Endothelial cell of umbilical vein (primary cell): ENCODE data around the gene RETREG2. TPM values are rescaled to one million over a fixed set of nuclear protein-coding genes. Genes with fewer than 3 reads are reported as not detected.
"Not testable (repeated sequence)": the region's sequence is repeated elsewhere in the genome, so short reads cannot be mapped to it uniquely, and the experiment has no call there.

ENCODE experiments used
- BruUV-seq: library from RNA; stranded (reverse); fragments of 400-500 nt; replicated peaks from 2 replicates; lab custom pipeline; 2021; lab: Mats Ljungman, UMichigan
- CTCF ChIA-PET: fragments of 300-600, 350-600 bp; sonication (Branson Sonifier 250); formaldehyde crosslinking; loops from one replicate; lab custom pipeline; 2021; ENCODE audit warnings: antibody characterized with exemption, inconsistent platforms; lab: Charles Lee
- POLR2A ChIA-PET: fragments of 300-600, 350-600 bp; sonication (Branson Sonifier 250); formaldehyde crosslinking; loops from one replicate; lab custom pipeline; 2021; ENCODE audit warnings: antibody characterized with exemption, inconsistent platforms; lab: Charles Lee
- DNase-seq: peaks from one replicate; pipeline ENCODE4 v3.0.0-alpha.2; 2011; ENCODE audit warnings: low read depth, low spot score
- FAIRE-seq: peaks from 2 replicates; lab custom pipeline; 2011; peaks lifted over from hg19 to GRCh38; lab: Jason Lieb, UNC
- H2AFZ ChIP-seq: 2 replicates; pipeline ENCODE4 v1.6.0; 2012; ENCODE audit warnings: low read depth, low read length, control low read depth, inconsistent platforms
- H3K27ac ChIP-seq: 2 replicates; pipeline ENCODE4 v1.5.1; 2011; ENCODE audit warnings: low read depth, mild to moderate bottlenecking, control low read depth, low read length, moderate library complexity; ENCODE audit not compliant: insufficient read depth
- H3K27me3 ChIP-seq, 2 experiments: 2 replicates each; pipeline versions ENCODE4 v1.6.0 to v1.6.1; 2011; ENCODE audit warnings: low read length in 2 of 2, mixed read lengths in 1 of 2; ENCODE audit not compliant: control insufficient read depth in 2 of 2, insufficient read depth in 2 of 2
- H3K36me3 ChIP-seq, 2 experiments: 2 replicates in 1 of 2; 3 replicates in 1 of 2; pipeline ENCODE4 v1.5.1; 2011; ENCODE audit warnings: low read length in 2 of 2, mild to moderate bottlenecking in 1 of 2, moderate library complexity in 1 of 2; ENCODE audit not compliant: control insufficient read depth in 2 of 2, insufficient read depth in 2 of 2; ENCODE audit errors: extremely low read depth in 1 of 2
- H3K4me1 ChIP-seq: 3 replicates; pipeline ENCODE4 v1.5.1; 2011; ENCODE audit warnings: mild to moderate bottlenecking, low read length; ENCODE audit not compliant: control insufficient read depth, insufficient read depth; ENCODE audit errors: extremely low read depth
- H3K4me2 ChIP-seq: 2 replicates; pipeline ENCODE4 v1.6.1; 2011; ENCODE audit warnings: low read length, control low read depth, mixed read lengths; ENCODE audit not compliant: insufficient read depth
- H3K4me3 ChIP-seq, 3 experiments: fragments of 200-600 bp in 1 of 3; sonication (generic), shearing (Covaris generic) in 1 of 3; replicated peaks in 1 of 3; 2 replicates each; pipeline ENCODE4 v1.5.1; 2011 to 2016; ENCODE audit warnings: control low read depth in 3 of 3, low read length in 3 of 3, mild to moderate bottlenecking in 2 of 3, inconsistent platforms in 1 of 3, low read depth in 1 of 3, moderate library complexity in 1 of 3; ENCODE audit not compliant: insufficient read depth in 1 of 3
- H3K79me2 ChIP-seq: 2 replicates; pipeline ENCODE4 v1.6.0; 2012; ENCODE audit warnings: low read length, inconsistent platforms; ENCODE audit not compliant: control insufficient read depth, insufficient read depth
- H3K9ac ChIP-seq: replicated peaks from 2 replicates; pipeline ENCODE3; 2011; ENCODE audit warnings: low read length, control low read depth; ENCODE audit not compliant: insufficient read depth; ENCODE audit errors: extremely low read depth
- H3K9me1 ChIP-seq: replicated peaks from 3 replicates; pipeline ENCODE4 v1.6.0; 2011; ENCODE audit warnings: mild to moderate bottlenecking, low read length; ENCODE audit not compliant: control insufficient read depth, insufficient read depth; ENCODE audit errors: extremely low read depth
- H3K9me3 ChIP-seq: replicated peaks from 2 replicates; pipeline ENCODE4 v1.5.1; 2012; ENCODE audit warnings: low read length, inconsistent platforms; ENCODE audit not compliant: control insufficient read depth, insufficient read depth
- H4K20me1 ChIP-seq: replicated peaks from 2 replicates; pipeline ENCODE3; 2011; ENCODE audit warnings: mild to moderate bottlenecking, low read length; ENCODE audit not compliant: control insufficient read depth, insufficient read depth; ENCODE audit errors: extremely low read depth
- dilution Hi-C: fragments of 300-500 bp; cut with MboI; formaldehyde crosslinking; loops from one replicate; pipeline ENCODE4 v1.15.0; 2019; ENCODE audit warnings: low sequenced_read_pairs; ENCODE audit not compliant: extremely low pct_ligation_motif_present
- intact Hi-C: fragments of 100-400 bp; cut with micrococcal nuclease; formaldehyde crosslinking; loops from one replicate; pipeline ENCODE4 v1.10.0; 2022
- polyA plus RNA-seq, 4 experiments: library from polyadenylated mRNA; depleted of rRNA in 3 of 4; stranded (reverse) in 3 of 4; unstranded in 1 of 4; fragments of >200 nt; gene quantifications; 2 replicates each; pipeline versions ENCODE4 v1.2.1 to v1.2.3, GENCODE V29; 2011 to 2012; ENCODE audit warnings: missing spikeins in 1 of 4
- total RNA-seq: library from RNA; stranded (reverse); gene quantifications from 2 replicates; pipeline ENCODE4 v1.2.3, GENCODE V29; 2021

RETREG2 gene
- total and polyA plus RNA-seq, 2 donors (not counting 3 experiments of a cell fraction or from before 2014, with no cell fraction given) = 59.5 to 76.1 TPM

- CTCF ChIA-PET, FAIRE-seq, BruUV-seq: not testable (repeated sequence)
Measured at GRCh38 chr2:219200502-219201326, 22.6 kb downstream of the RETREG2 start.

GRCh38 chr2:219201331-219201730 is 23.3 kb downstream of the RETREG2 start:
- not testable (repeated sequence) for H3K27ac ChIP-seq, H3K79me2 ChIP-seq

More at GRCh38 chr2:219200502-219201326, 22.6 kb downstream of the RETREG2 start:
- H3K4me1 ChIP-seq, H4K20me1 ChIP-seq, POLR2A ChIA-PET, H3K9ac ChIP-seq, H3K36me3 ChIP-seq, H3K79me2 ChIP-seq, H2AFZ ChIP-seq, H3K4me2 ChIP-seq, H3K27me3 ChIP-seq, intact Hi-C loops, H3K9me1 ChIP-seq, DNase-seq, dilution Hi-C loops, H3K4me3 ChIP-seq, H3K9me3 ChIP-seq, H3K27ac ChIP-seq: not testable (repeated sequence)

More at GRCh38 chr2:219201331-219201730, 23.3 kb downstream of the RETREG2 start:
- DNase-seq, intact Hi-C loops, CTCF ChIA-PET, BruUV-seq, H4K20me1 ChIP-seq, H3K36me3 ChIP-seq, H3K27me3 ChIP-seq, FAIRE-seq, H3K4me3 ChIP-seq, dilution Hi-C loops, POLR2A ChIA-PET, H3K4me2 ChIP-seq, H3K4me1 ChIP-seq, H3K9ac ChIP-seq, H3K9me3 ChIP-seq, H2AFZ ChIP-seq, H3K9me1 ChIP-seq: not testable (repeated sequence)
